Activated naive CD4-positive, alpha-beta T cell (primary cell): ENCODE measurements around the gene TMEM259.
A peak's percentile ranks its signal among the peaks of the same experiment; 100 is the strongest.

Source experiments
- DNase-seq, 4 experiments: peaks; one replicate each; lab custom pipeline; 2025; lab: John Stamatoyannopoulos, UW

TMEM259 gene

DNA sequence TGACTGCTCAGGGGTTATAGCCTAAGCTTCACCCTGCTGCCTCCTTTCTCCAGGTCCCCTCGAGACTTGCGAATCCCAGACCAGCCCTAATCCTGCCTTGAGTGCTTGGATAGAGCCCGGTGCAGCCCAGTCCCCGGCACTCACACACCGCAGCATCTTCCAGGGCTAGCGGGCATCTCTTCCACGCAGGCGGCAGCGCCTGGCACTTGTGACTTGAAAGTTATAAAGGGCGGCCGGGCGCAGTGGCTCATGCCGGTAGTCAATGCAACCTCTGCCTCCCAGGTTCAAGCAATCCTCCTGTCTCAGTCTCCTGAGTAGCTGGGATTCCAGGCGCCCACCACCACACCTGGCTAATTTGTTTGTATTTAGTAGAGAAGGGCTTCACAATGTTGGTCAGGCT, 34.8 kb downstream of the TMEM259 start:
- no peak for DNase-seq

DNA sequence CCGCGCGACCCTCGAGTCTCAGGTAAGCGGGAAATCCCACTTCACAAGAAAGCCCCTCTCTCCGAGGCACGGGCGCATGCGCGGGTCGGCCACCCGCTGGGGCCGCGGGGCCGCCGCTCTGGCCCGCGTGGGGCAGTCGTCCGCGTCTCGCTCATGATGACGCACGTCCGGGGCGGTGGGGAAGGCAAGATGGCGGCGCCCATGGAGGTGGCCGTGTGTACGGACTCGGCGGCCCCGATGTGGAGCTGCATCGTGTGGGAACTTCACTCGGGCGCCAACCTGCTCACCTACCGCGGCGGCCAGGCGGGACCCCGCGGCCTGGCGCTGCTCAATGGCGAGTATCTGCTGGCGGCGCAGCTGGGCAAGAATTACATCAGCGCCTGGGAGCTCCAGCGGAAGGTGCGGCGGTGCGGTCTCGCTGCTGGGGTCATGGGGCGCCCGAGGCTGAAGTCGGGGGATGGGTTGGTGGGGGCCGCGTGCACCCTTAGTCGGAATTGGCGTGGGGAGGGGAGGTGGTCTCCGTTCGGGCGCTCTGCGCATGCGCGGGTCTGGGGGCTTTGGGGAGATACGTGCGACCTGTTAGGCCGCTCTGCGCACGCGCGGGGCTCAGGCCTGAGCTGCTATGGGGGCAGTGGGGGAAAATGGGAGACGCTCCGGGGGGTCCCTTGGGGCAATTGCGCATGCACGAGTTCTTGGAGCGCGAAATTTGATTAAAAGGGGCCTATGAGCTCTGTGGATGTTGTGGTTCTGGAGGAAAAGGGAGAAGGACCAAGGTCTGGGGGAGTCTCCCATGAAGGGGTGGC, 36.6 kb downstream of the TMEM259 start, which contains the start of gene WDR18:
TSS of gene WDR18 (plus strand) at position 181 of the 803 bp plus-strand sequence. CDS start at position 190, 9 bp downstream.
- DNase-seq: peak; percentile 60 to 78 (median 70)

DNA sequence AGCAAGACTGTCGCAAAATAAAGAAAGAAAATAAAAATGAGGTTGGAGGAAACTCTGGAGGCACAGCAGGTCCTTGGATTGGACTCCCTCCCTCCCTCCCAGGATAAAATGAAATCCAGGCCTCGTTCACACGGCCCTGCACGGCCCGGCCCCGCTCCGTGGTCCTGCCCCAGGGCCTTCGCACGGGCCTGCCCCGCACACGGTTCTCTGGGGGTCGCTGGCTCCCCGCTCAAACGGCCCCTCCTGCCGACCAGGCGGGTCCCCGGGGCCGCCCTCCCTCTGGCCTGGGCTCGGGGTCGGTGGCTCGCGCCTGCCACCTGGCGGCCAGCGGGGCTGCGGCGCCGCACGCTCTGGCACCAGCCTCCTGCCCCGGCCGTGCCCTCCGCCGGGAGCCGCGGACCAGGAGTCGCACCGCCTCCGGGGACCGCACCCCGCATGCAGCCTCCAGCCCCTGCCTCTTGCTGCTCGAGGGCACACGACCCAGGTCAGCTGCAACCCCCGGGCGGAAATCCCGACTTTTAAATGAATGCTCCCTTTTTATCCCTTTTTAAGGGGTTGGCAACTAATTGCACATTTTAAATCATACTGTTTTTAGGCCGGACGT, 38.3 kb downstream of the TMEM259 start:
- peak; percentile 37 to 74 (median 58) for DNase-seq

DNA sequence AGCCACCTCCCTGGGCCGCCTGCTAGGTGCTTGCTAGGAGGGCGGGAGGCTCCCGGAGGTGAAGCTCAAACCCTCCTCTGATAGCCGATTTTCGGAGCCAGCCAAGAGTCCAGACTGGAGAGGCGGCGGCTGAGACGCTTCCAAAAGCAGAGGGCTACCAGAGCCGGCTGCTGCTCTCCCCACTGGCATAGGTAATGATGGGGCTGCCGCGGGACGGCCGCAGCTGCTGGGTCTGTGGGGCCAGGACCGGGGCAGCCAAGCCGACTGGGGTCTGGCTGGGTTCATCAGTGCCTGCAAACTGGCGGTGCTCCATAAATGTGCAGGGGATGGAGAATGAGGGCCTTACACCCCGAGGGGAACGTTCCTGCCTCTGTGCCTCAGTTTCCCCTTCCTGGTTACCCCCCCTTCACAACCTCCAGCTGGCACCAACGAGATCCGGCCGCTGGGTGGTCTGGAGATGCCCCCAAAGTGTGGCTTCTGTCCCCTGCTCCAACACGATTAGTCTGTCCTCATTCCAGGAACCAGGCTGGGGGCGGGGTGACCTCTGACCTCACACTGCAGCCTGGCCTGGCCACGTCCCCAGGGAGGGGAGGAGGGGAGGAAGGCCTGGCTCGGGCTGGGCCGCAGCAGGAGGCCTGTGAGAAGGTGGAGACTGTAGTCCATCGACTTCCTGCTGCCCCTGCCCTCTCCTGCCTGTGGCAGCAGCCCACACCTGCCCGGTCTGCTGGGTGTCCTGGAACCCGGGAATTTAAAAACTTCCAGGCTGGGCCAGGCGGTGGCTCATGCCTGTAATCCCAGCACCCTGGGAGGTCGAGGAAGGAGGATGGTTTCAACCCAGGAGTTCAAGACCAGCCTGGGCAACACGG, 40.6 kb downstream of the TMEM259 start:
- DNase-seq: no peak

DNA sequence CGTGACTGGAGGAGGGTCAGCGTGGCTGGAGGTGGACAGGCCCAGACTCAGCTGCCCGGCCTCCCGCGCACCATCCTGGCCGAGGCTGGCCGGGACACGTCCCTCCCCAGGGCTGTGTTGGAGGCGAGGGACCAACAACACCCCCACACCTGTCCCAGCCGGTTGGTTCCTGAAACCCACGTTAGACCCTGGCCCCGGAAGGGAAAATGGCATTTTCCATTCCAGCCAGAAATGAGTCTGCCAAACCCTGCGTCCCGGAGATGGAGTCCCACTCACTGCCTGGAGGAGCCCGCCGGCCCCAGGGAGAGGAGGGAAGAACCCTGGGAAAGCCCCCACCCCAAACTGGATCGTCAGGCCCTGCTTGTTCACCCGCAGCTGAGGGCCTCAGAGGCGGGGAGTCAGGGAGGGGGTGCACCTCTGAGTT, 41.6 kb downstream of the TMEM259 start:
- no peak for DNase-seq

DNA sequence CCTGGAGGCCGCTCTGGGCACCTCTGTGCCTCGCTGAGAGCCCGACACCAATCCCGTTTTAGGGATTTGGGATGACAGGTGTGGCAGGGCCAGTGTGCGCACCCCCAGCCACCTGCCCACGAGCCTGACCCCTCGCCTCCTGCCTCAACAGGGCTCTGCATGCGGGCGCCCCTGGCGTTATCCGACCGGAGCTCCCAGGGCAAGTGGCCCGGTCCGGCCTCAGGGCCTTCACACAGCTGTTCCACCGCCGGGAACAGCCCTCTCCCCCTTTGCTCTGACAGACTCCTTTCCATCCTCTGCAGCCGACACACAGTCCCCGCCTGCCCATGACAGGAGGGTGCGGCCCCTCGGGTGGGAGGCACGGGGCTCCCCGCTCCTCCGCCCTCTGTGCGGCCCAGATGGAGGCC, 43.9 kb downstream of the TMEM259 start:
- DNase-seq: no peak

DNA sequence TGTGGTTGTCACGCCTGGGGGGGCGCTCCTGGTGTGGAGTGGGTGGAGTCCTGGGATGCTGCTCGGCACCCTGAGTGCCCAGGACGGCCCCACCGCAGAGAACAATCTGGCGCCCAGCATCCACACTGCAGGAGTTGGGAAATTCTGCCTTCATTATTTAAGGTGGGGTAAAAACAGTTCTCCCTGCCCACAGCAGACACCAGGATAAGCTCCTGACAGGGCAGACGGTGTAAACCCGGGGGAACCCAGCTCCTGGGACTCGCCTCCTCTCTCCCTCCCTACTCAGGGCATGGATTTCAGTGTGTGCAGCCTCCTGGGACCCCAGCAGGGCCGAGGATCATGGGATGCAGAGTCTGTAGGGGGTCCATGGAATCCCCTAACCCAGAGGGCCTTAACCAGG, 44.4 kb downstream of the TMEM259 start:
- DNase-seq: no peak

DNA sequence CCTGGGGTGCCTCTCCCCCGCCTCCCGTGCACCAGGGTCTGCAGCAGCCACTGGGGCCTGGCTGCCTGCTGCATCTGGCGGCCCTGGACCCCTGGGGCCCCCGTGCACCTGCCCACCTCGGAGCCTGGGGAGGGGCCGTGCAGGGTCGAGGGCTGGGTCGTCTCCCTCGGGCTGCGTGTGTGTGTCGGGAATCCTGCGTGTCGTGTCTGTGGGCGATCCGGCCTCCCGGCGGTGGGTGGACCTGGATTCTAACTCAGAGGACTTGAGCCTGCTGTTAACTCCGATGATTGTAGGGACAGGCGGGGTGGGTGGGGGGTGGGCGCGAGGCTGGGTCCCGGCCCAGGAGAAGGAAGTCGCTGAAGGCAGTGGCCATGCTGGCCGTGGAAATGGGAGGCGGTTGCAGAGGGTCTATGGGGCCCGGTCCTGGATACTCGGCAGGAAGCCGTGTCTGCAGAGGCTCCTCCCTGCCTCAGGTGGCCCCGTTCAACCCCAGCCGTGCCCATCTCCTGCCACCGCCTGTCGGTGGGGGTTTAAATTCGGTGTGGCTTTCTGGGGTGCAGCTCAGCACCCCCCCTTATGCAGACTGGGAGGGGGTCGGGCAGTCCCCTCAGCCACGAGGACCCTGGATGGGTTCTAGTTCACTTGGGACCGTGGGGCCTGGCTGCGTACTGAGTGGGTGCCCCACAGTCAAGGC, 46.2 kb downstream of the TMEM259 start:
- no peak for DNase-seq

DNA sequence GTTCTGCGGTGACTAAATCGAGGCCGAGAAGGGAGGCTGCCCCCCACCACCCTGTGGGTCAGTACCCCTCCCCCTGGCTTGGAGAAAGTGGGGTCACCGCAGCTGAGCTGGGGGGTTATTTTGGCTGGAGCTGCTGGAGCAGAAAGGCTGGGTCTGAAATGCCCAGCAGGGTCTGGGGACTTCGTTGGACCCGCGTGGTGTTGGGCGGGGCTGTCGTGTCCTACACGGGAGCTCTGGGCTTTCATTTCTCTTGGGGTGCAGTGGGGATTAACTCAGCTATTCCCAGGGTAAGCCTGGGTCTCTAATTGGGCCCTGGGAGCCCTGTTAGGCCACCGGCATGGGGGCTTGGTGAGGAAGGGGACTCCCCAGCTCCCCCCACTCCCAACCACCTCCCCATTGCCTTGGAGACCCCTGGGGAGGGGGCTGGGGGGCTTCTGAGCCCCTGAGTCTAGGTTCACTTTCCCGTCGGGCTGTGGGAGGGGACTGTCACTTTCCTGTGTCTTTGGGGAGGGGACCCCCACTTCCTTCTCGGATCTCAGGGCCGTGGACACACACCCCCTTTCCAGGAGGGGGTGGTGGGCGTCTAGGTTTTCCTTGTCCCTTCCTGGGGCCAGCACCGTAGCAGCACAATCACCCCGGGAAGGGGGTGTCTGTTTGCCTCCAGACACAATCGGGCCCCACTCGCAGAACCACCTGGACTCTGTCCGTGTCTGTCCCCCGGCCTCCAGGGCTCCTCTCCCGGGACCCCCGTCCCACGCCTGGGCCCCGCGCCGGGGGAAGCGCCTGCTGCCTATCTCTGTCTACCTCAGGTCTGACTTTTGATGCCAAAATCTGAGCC, 47.0 kb downstream of the TMEM259 start:
- DNase-seq: no peak

DNA sequence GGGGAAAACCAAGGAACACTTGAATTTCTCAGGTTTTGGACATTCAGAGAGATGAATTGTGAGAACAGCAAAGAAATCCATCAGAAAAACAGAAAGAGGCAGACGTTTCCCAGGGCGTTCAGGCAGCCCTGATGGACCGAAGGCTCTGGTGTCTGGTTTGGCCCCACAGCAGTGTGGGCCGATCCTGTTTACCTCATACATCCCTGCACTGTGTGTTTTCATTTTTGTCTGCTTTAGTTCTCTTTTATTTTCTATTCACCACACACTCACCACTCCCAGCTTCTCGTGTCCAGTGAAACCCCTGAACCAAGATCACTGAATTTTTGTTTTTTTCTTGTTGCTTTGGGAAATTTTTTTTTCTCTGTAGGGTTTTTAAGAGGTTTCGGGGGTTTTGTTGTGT, 48.6 kb downstream of the TMEM259 start:
- no peak for DNase-seq

DNA sequence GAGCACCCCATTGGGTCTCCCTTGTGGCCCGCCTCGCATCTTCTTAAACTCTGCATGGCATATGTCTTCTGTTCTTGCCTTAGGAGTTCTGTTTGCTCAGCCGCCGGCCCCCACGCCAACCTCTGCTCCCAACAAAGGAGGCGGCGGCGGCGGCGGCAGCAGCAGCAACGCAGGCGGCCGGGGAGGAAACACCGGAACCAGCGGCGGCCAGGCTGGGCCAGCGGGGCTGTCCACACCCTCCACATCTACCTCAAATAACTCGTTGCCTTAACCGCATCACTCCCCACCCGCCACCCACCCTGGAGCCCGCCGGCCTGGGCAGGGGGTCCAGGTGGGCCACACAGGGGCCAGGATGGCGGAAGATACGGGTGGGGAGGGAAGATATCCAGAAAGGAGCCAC, 49.1 kb downstream of the TMEM259 start:
- DNase-seq: no peak

DNA sequence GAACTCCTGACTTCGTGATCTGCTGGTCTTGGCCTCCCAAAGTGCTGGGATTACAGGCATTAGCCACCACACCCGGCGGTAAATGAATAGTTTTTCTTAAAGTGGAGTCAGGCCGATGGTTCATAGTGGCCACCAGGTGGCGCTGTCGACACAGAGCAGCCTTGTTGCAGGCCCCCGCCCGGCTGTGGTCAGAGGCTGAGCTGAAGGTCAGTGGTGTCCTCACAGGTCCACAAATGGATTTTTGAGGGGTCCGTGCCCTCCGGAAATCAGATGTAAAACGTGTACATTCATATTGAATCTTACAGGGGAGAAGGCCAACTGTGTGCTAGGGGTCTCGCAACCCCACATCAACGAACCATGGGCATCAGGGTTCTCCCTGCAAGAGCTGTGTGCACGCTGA, 50.2 kb downstream of the TMEM259 start:
- DNase-seq: no peak

DNA sequence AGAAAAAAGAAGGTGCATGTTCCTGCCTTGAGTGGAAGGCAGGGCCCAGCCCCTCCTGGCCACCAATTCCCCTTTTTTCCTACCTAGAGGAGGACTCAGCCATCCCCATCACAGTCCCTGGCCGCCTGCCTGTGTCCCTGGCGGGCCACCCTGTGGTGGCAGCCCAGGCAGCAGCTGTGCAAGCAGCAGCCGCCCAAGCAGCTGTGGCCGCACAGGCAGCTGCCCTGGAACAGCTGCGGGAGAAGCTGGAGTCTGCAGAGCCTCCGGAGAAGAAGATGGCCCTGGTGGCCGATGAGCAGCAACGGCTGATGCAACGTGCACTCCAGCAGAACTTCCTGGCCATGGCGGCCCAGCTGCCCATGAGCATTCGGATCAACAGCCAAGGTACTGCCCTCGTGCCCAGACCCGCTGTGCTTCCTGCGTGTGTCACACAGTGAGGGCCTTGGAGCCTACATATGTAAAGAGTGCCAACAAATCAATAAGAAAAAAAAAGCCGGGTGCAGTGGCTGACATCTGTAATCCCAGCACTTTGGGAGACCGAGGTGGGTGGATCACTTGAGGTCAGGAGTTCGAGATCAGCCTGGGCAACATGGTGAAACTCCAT, 54.3 kb downstream of the TMEM259 start:
- no peak for DNase-seq

DNA sequence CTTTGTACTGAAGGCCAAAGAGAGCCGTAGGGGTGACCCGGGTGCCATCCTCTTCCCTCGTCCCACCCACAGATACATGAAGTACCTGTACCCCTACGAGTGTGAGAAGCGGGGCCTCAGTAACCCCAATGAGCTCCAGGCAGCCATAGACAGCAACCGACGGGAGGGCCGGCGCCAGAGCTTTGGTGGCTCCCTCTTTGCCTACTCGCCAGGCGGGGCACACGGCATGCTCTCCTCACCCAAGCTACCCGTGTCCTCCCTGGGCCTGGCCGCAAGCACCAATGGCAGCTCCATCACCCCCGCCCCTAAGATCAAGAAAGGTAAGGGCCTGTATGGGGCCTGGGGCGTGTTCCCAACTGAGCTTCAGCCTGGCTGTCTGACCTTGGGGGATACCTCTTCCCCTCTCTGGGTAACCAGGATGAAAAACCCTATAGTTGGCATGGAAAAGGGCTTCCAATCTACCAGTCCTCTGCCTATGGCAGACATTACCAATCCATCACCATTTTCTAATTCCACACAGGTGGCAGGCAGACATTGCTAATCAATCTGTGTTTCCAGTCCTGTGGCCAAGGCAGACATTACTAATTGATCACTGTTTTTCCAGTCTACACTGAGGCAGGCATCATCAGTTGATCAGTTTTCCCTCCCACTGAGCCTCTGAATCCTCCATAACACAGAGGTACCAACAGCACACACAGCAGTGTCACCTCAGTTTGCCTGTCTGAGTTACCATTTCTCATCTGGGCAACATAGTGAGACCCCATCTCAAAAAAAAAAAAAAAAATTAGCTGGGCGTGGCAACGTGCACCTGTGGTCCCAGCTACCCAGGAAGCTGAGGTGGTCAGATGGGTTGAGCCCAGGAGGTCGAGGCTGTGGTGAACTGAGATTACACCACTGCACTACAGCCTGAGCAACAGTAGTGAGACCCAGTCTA, 55.9 kb downstream of the TMEM259 start:
- no peak for DNase-seq

DNA sequence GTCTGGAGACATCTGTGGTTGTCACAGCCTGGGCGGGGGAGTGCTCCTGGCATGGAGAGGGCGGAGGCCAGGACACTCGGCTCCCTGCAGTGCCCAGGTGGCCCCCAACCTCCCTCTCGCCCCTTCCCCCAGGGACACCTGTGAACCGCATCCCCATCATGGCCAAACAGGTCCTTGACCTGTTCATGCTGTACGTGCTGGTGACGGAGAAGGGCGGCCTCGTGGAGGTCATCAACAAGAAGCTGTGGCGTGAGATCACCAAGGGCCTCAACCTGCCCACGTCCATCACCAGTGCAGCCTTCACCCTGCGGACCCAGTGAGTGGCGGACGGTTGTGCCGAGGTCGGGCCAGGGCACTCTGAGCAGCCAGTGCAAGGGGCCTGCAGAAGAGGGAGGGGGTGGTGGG, 56.8 kb downstream of the TMEM259 start:
- no peak for DNase-seq

DNA sequence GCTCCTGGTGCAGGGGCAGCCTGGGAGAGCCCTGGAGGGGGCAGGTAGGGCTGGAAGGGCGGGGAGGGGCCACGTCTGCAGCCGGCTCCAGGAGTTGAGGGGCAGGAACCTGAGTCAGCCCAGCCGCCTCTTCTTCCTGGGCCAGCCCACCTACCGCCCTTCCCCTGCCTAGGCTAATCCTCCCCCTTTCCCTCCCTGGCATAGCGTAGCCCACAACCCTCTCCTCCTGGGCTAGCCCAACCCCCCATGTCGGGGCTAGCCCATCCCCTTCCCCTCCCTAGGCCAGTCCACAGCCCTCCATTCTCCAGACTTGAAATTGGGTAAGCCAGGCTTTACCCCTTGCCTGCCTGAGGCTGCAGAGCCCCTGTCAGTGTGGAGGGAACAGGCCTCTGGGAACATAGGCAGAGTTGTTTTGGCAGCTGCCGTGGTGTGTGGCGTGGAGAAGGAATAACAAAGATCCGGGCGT, 57.4 kb downstream of the TMEM259 start:
- no peak for DNase-seq

DNA sequence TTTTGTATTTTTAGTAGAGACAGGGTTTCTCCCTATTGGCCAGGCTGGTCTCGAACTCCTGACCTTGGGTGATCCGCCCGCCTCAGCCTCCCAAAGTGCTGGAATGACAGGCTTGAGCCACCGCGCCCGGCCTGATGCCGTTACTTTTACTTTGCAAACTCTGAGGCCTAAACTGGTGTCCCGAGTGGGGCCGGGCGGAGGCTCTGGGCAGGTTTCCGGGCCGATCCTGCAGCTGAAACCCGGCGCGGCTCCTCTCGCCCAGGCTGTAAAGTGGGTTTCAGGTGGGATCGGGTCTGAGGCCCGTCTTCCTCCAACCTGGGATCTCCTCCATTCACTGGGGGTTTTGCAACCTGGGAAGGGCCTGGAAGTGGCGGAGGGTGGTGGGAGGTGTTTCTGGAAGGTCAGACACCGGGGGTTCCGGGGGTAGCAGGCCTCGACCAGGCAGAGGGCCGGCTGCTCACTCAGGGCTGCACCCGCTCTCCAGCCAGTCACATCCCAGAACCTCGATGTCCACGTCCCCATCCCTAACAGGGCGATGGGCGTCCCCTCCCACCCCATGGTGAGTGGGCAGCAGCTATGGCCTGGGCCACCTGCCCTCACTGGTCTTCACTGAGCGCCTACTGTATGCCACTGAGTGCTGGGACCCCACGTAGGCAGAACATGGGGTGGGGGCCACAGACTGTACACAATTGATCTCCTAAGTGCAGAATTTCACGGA, 58.1 kb downstream of the TMEM259 start:
- DNase-seq: no peak

DNA sequence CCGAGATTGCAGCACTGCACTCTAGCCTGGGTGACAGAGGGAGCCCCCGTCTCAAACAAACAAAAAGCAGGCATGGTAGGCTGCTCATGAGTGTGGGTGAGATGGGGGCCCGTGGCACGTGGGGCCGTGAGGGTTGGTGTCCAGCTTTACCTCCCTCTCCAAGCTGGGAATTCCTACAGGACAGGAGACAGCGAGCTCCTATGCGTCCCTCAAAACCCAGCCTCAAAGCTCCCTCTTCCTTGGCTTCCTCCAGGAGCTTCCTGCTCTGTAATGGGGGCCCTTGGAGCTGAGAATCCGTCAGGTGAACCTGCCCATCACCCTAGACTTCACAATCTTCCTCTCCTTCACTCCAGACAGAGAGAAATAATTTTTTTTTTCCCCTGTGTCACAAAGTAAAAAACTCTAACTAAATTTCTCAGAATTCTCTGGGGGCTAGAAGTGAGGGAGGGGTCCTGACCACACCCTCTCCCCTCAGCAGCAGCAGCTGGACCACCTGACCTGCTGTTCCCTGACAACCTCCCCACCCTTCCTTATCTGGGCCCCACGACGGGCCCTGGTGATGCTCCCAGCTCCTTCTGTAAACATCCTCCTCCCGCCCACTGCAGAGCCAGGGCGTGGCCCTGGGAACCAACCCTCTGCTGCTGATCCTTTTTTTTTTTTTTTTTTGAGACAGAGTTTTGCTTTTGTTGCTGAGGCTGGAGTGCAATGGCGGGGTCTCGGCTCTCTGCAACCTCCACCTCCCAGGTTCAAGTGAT, 58.9 kb downstream of the TMEM259 start:
- no peak for DNase-seq
